SU-DHL-6 (cell line): ENCODE measurements around the gene FGD5.

ENCODE experiments used
- H2AFZ ChIP-seq: fragments of 200-600 bp; sonication (generic); 2 replicates; pipeline ENCODE4 v1.6.1; 2014; ENCODE audit warnings: low read depth, mild to moderate bottlenecking, moderate library complexity, mixed read lengths, antibody characterized with exemption, low read length; ENCODE audit not compliant: severe bottlenecking
- H3F3A ChIP-seq: fragments of 200-600 bp; shearing (Covaris generic); 2 replicates; pipeline ENCODE4 v1.6.0; 2016; ENCODE audit warnings: antibody characterized with exemption, mild to moderate bottlenecking; ENCODE audit not compliant: insufficient read depth
- H3K27ac ChIP-seq: fragments of 200-600 bp; sonication (generic); 2 replicates; pipeline ENCODE4 v1.5.1; 2016; ENCODE audit warnings: low read depth, mild to moderate bottlenecking, low read length, moderate library complexity, mixed read lengths
- H3K27me3 ChIP-seq: fragments of 200-600 bp; sonication (generic), shearing (Covaris generic); 2 replicates; pipeline ENCODE4 v1.6.0; 2014; ENCODE audit warnings: mild to moderate bottlenecking, low read length
- H3K36me3 ChIP-seq: fragments of 200-600 bp; sonication (generic); 2 replicates; pipeline ENCODE4 v1.6.1; 2014; ENCODE audit warnings: mild to moderate bottlenecking, low read length, mixed read lengths
- H3K4me2 ChIP-seq: fragments of 300-600, 200-600 bp; shearing (Covaris generic), sonication (generic); 2 replicates; pipeline ENCODE4 v1.6.0; 2014; ENCODE audit warnings: low read length, low read depth, mild to moderate bottlenecking; ENCODE audit not compliant: poor library complexity, severe bottlenecking
- H3K4me3 ChIP-seq: fragments of 200-600 bp; sonication (generic); 2 replicates; pipeline ENCODE4 v1.5.1; 2014; ENCODE audit warnings: antibody characterized with exemption, low read length, mild to moderate bottlenecking, mixed read lengths; ENCODE audit not compliant: insufficient read depth, poor library complexity, severe bottlenecking
- H3K79me2 ChIP-seq: fragments of 200-600 bp; sonication (generic); 2 replicates; pipeline ENCODE4 v1.6.1; 2014; ENCODE audit warnings: mild to moderate bottlenecking, low read length, moderate library complexity; ENCODE audit not compliant: insufficient read depth
- H3K9ac ChIP-seq: fragments of 200-600 bp; sonication (generic); 2 replicates; pipeline ENCODE4 v1.7.0; 2014; ENCODE audit warnings: mild to moderate bottlenecking, low read length
- H3K9me2 ChIP-seq: fragments of 200-600 bp; sonication (generic); replicated peaks from 2 replicates; pipeline ENCODE4 v1.6.1; 2014; ENCODE audit warnings: low read length; ENCODE audit not compliant: insufficient read depth
- H3K9me3 ChIP-seq: fragments of 200-600 bp; sonication (generic); 2 replicates; pipeline ENCODE4 v1.6.1; 2014; ENCODE audit warnings: low read length, mixed read lengths; ENCODE audit not compliant: insufficient read depth
- H4K20me1 ChIP-seq: fragments of 200-600 bp; sonication (generic); 2 replicates; pipeline ENCODE4 v1.6.1; 2014; ENCODE audit warnings: low read depth, mild to moderate bottlenecking, antibody characterized with exemption, low read length, moderate library complexity, mixed read lengths
- CTCF ChIP-seq: fragments of 200-600 bp; sonication (generic); IDR thresholded peaks from one replicate; pipeline ENCODE4 v1.5.1; 2017; ENCODE audit warnings: antibody characterized with exemption, mild to moderate bottlenecking, low read length, moderate library complexity; ENCODE audit not compliant: insufficient read depth, poor library complexity, severe bottlenecking
- EZH2phosphoT487 ChIP-seq: fragments of 200-600 bp; sonication (generic), shearing (Covaris generic); conservative IDR thresholded peaks from 2 replicates; pipeline ENCODE4 v1.6.1; 2018; ENCODE audit warnings: mild to moderate bottlenecking, antibody characterized with exemption, low read length, moderate library complexity, mixed read lengths

FGD5 gene

DNA sequence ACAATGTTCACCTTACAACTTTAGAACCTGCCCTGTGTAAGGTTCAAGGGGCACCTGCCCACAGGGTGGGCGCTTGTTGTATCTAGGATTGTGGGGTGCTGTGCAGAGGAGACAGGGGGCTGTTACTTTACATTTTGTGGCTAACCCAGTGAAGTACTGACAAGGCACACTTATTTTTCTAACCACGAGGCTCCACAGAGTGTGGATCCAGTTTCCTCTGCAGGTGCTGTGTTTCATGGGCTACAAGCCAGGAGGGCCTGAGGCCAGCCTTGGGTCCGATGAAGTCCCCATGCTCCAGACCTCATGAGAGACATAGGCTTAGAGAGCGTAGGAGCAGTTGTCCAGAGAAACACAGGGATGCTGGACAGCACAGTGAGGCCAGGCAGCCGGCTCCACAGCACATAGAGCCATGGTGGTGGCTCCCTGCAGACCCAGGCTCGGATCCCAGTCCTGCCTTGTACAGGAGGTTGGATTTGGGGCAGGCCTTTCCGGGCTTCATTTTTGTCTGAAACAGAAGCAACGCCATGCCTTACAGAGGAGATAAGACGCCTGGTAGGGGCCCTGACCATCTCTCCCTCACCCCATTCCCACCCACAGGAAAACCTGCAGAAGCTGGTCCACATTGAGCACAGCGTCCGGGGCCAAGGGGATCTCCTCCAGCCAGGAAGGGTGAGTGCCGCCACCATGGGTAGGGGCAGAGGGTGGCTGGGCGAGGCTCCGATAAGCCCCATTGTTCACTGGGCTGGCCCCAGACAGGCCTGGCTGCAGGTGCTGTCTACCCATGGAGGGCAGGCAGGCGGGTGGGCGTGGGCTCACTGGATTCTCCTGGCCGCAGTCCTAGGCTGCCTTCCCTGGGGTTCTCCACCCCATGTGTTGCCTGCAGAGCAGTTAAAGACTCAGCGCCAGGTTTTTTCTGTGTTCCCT is 88.5 kb downstream of the FGD5 start:
- Histone ChIP-seq H3K27me3 (no peaks in the 10 kb centered on the region), H3F3A (no peaks in the 10 kb centered on the region), H3K4me3 (no peak overlapping the region), H3K9ac (no peak overlapping the region), H3K79me2 (no peaks in the 10 kb centered on the region), H3K4me2 (no peak overlapping the region), H2AFZ (no peak overlapping the region), H4K20me1 (no peaks in the 10 kb centered on the region), H3K9me2 (no peaks in the 10 kb centered on the region), H3K27ac (no peak overlapping the region), H3K9me3 (peaks cover 9% of the 10 kb centered on the region), H3K36me3 (no peaks in the 10 kb centered on the region)
- TF ChIP-seq CTCF (no peak), EZH2phosphoT487 (no peak)

GRCh38 chr3:14909250-14909649 is 90.5 kb downstream of the FGD5 start:
- no peak overlapping the region for H2AFZ ChIP-seq
- no peaks in the 10 kb centered on the region for H3K9me2 ChIP-seq
- H3K4me2 ChIP-seq: no peak overlapping the region
- TF ChIP-seq EZH2phosphoT487 (no peak), CTCF (no peak)
- no peaks in the 10 kb centered on the region for H3K79me2 ChIP-seq
- H3K4me3 ChIP-seq: no peak overlapping the region
- H3K27me3 ChIP-seq: no peaks in the 10 kb centered on the region
- peaks cover 9% of the 10 kb centered on the region for H3K9me3 ChIP-seq
- H3K27ac ChIP-seq: no peak overlapping the region
- no peaks in the 10 kb centered on the region for H3K36me3 ChIP-seq
- H4K20me1 ChIP-seq: no peaks in the 10 kb centered on the region
- no peaks in the 10 kb centered on the region for H3F3A ChIP-seq
- no peak overlapping the region for H3K9ac ChIP-seq

DNA sequence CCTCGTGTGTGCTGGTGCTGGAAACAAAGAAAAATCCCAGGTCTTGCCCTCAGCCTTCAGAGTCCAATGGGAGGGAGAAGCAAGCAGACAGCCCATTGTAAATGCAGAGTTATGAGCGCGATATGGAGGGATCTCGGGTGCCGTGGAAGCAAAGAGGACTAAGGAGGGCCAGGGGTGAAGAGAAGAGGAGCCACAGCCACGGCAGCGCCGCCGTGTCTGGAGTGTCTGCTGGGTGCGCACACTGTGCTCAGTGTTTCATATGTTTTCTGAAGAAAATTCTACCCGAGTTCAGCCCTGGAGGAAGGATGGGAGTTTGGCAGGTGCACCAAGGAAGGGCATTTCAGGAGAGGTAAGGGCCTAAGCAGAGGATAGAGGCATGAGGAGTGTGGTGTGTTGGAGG is 92.9 kb downstream of the FGD5 start:
- H3K4me2 ChIP-seq: no peak overlapping the region
- H3K9me2 ChIP-seq: no peaks in the 10 kb centered on the region
- H2AFZ ChIP-seq: no peak overlapping the region
- no peaks in the 10 kb centered on the region for H3K36me3 ChIP-seq
- H3K27ac ChIP-seq: no peak overlapping the region
- no peaks in the 10 kb centered on the region for H3F3A ChIP-seq
- no peak overlapping the region for H3K4me3 ChIP-seq
- H4K20me1 ChIP-seq: no peaks in the 10 kb centered on the region
- no peaks in the 10 kb centered on the region for H3K27me3 ChIP-seq
- no peak overlapping the region for H3K9ac ChIP-seq
- no peaks in the 10 kb centered on the region for H3K9me3 ChIP-seq
- TF ChIP-seq CTCF (no peak), EZH2phosphoT487 (no peak)
- no peaks in the 10 kb centered on the region for H3K79me2 ChIP-seq
